DMS53 treated with DMSO at 0.1 percent for 48 hours (cell line): Measurements from ENCODE around the gene VPS39.

ENCODE experiments used
- DNase-seq: peaks from one replicate; lab custom pipeline; 2025; ENCODE audit not compliant: unreplicated experiment; lab: John Stamatoyannopoulos, UW

The VPS39 gene

DNA sequence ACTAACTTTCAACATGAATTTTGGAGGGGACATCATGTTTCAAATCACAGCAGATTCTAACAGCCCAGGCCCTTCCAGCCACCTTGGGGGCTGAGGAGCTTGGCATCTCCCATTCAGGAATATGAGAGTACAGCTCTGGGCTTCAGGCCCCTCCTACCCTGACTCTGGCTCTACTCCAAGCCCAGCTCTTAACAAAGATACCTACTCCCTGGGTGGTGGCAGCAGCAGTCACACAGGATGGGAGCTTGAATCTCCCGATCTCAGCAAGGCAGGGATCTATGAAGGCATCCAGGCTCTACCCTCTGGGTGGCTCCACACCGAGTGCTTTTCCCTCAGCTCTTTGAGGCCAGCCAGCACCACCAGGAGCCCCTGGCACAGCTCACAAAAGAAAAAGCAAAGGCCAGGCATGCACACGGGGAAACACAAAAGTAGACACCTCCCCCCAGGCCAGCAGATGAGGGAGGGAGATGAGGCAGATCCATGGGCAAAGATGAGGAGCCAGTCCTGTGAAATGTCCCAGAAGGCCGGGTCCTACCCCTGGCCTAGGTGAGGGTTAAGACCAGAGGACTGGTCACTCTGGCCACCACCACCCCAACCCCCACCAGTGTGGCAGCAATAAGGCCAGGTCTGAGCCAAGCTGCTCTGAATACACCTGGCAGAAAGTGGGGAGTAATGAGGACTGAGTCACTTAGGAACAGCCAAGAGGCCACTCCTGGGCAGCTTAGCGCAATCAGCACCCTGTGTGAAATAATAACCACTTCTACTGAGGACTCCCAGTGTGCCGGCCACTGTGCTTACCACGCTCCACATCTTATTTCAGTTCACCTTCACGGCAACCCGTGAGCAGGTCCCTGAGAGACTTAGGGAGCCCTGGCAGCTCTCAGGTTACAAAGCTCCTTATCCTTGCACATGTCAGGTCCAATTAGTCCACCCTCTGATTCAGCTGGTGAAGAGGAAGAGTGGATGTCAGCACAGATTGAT lies 76.0 kb downstream of the VPS39 start:
- no peak for DNase-seq

DNA sequence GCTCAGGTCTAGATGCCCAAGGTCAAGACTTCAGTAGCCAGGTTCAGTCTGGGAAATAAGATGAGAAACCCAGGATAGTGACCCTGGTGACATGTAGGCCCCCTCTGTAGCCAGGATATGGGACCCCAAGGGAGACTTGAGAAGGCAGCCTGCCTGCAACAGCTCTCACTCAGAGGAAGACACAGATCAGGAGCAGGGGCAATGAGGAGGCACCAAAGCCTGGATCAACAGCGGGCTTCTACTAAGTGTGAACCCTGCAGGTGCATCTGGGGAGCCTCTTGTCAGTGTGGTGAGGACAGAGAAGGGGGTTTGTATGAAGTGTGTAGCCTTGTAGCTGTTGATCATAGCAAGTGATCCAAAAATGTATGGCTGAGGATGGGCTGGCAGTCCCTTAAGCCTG lies 77.1 kb downstream of the VPS39 start:
- DNase-seq, result no peak

DNA sequence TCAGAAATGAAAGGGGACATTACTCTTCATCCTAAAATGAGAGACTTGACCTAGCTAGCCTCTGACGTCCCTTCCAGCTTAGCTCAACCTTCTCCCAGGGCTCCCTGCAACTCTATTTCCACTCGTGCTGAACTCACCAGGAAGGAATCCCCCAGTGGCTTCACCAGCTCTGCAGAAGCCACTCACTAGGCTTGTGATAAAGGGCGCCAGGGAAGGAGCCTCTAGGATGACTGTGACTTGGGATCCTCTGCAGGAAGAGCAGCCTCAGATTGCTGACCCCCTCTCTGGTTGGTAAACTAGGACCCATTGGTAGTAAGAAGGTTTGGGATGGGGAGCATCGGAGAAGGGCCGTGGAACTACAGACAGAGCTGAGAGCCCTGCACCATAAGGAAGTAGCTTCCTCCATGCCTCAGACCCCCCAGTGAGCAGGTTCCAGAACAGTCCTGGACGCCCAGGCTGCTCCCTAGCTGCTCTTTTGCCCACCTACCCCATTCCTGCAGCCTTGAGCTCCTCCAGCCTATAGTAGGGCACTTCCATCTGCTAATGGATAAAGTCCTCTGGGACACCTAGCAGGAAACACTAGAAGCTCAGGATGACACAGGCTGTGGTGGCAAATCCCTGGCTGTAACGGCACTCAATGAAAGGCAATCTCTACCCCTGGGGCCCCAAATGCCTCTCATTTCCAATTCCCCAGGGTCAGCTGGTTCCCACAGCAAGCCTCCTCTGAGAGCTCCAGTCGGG lies 77.7 kb downstream of the VPS39 start:
- no peak for DNase-seq

DNA sequence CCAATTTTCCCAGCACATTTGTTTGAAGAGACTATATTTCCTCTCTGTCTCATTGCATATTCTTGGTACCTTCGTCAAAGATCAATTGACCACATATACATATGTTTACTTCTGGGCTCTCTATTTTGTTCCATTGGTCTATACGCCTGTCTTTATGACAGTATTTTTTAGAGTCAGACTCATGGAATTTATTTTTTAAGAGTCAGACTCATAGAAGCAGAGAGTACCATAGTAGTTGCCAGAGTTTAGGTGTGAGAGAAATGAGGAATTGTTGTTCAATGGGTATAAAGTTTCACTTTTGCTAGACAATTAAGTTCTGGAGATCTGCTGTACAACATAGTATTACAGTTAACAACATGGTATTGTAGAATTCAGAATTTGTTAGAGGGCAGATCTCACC lies 78.7 kb downstream of the VPS39 start:
- DNase-seq, result no peak

DNA sequence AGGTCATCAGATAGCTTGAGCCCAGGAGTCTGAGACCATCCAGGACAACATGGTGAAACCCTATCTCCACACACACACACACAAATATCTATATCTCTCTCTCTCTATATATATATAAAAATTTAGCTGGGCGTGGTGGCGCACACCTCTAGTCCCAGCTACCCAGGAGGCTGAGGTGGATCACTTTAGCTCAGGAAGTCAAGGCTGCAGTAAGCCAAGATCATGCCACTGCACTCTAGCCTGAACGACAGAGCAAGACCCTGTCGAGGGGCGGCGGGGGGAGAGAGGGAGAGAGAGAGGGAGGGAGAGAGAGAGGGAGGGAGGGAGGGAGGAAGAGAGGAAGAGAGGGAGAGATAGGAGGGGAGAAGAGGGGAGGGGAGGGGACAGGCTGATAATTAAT lies 79.6 kb downstream of the VPS39 start:
- no peak for DNase-seq

DNA sequence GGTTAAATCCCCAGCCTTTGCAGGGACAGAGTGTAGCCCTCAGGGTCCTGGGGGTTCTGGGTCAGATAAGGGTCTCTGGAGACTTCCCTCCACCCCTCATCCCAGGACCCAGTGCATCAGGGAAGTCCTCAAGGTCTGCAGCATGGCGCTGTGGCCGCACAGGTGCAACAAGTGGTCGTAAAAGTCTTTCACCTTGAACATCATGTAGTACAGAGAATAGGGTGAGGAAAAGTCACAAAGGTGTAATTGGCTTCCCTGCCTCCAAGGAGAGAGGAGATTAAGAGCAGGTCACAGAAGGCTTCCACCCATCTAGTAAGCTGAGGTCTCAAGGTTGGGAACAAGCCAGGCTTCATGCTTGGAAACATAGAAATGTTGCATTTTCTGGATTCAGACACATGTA lies 84.6 kb downstream of the VPS39 start:
- no peak for DNase-seq

GRCh38 chr15:42121682-42122081 lies 86.4 kb downstream of the VPS39 start:
- DNase-seq, result no peak

- DNase-seq, result no peak
These were observed 87.1 kb downstream of the VPS39 start for GRCh38 chr15:42121021-42121420.

DNA sequence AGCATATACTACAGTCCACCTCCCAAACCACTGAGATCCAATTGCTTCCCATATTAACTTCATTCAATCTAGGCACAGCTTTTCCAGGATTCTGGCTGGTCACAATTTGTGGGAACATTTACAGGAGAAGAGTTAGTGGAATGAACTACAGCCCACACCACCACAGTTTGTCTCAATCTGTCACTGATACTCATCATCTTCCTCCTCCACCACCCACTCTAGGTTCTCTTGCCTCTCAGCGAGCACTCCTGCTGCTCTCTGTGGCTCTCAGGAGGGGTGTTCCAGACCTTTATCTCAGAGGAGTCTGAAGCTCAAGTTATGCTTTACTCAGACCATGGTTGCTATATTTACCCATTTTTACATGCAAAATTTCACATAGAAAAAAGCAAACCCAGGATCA lies 87.8 kb downstream of the VPS39 start:
- DNase-seq, result no peak

GRCh38 chr15:42119446-42119760 lies 88.7 kb downstream of the VPS39 start:
- no peak for DNase-seq

- DNase-seq, result peak; percentile 22
These were observed 89.3 kb downstream of the VPS39 start for GRCh38 chr15:42118650-42119445.

DNA sequence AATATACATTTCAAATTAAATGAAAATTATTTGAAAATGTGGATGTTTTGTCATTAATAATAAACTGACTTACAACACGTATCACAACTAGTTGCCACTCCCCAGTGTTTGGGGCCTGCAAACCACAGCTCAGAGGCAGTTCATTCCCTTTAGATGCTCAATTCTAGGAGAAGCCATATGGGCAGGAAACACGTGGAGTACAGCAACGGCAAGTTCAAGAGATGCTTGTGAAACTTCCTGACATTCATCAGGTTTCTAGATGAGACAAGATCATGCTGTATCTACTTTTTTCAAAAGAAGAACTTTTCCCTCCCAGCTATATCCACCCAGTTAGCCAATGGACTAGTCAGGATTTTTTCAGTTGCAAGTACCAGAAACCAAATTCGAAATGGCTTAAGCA lies 96.2 kb downstream of the VPS39 start:
- no peak for DNase-seq

DNA sequence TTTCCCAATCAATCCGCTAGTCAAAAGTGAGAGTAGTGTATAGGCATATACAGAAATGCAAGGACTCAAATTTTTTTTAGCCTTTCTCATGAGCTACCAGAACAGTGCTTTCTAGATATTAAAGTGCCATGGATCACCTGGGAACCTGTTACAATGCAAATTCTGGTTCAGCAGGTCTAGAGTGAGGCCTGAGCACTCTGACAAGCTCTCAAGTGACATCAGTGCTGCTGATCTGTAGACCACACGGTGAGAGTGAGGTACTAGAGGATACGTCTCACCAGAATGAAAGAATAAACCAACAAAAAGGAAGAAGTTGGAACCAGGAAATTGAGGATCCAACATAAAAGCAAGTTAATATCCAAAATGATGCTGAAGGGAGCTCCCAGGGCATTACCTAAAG lies 97.7 kb downstream of the VPS39 start:
- DNase-seq, result peak; percentile 52

- DNase-seq, result no peak
These were observed 99.3 kb downstream of the VPS39 start for GRCh38 chr15:42108806-42109205.
